Panc1 (cell line): Measurements from ENCODE around the gene CREM. TPM values are rescaled to one million over a fixed set of nuclear protein-coding genes. Genes with fewer than 3 reads are reported as not detected.

Experiments used
- ATAC-seq: fragments of 200-7000 bp; cut with Tn5 transposase; 2 replicates; pipeline ENCODE4 v1.9.1; 2020; ENCODE audit warnings: mild to moderate bottlenecking, moderate library complexity
- BruUV-seq: library from RNA; stranded (reverse); fragments of 400-500 nt; replicated peaks from 2 replicates; lab custom pipeline; 2021; lab: Mats Ljungman, UMichigan
- CTCF ChIA-PET: fragments of 300-600 bp; sonication (Branson Sonifier 250); formaldehyde crosslinking; loops from one replicate; lab custom pipeline; 2022; ENCODE audit warnings: antibody characterized with exemption; lab: Charles Lee
- POLR2A ChIA-PET: fragments of 300-600 bp; sonication (Branson Sonifier 250); formaldehyde crosslinking; loops from one replicate; lab custom pipeline; 2022; ENCODE audit warnings: antibody characterized with exemption; lab: Charles Lee
- DNase-seq: peaks from one replicate; pipeline ENCODE4 v3.0.0-alpha.2; 2010; ENCODE audit warnings: low read depth, low spot score
- H3K27ac ChIP-seq: 2 replicates; pipeline ENCODE4 v1.5.1; 2011; ENCODE audit warnings: mild to moderate bottlenecking, low read length, inconsistent platforms
- H3K27me3 ChIP-seq: fragments of 200-500 bp; sonication (Bioruptor generic); 2 replicates; pipeline ENCODE4 v1.6.0; 2014; ENCODE audit warnings: low read length, inconsistent platforms; ENCODE audit not compliant: control insufficient read depth, insufficient read depth
- H3K36me3 ChIP-seq: fragments of 200-500 bp; sonication (Bioruptor generic); 2 replicates; pipeline ENCODE4 v1.5.1; 2014; ENCODE audit warnings: inconsistent platforms, mild to moderate bottlenecking, low read length, moderate library complexity; ENCODE audit not compliant: control insufficient read depth, insufficient read depth
- H3K4me1 ChIP-seq: 2 replicates; pipeline ENCODE4 v1.5.1; 2011; ENCODE audit warnings: inconsistent platforms, mild to moderate bottlenecking, low read length, moderate library complexity; ENCODE audit not compliant: control insufficient read depth, insufficient read depth
- H3K4me3 ChIP-seq, 2 experiments: 2 replicates each; pipeline ENCODE4 v1.5.1; 2011 to 2012; ENCODE audit warnings: low read depth in 2 of 2, low read length in 2 of 2, mild to moderate bottlenecking in 2 of 2, inconsistent platforms in 1 of 2, moderate library complexity in 1 of 2
- H3K9me3 ChIP-seq: fragments of 200-500 bp; sonication (Bioruptor generic); 2 replicates; pipeline ENCODE4 v1.5.1; 2014; ENCODE audit warnings: low read depth, mild to moderate bottlenecking, inconsistent platforms, low read length, moderate library complexity; ENCODE audit not compliant: control insufficient read depth, insufficient read depth
- POLR2AphosphoS5 ChIP-seq: IDR thresholded peaks from 2 replicates; pipeline ENCODE4 v1.6.1; 2012; ENCODE audit warnings: mild to moderate bottlenecking, low read depth, low read length, moderate library complexity
- REST ChIP-seq, 2 experiments: IDR thresholded peaks; 2 replicates each; pipeline ENCODE4 v1.6.1; 2011 to 2012; ENCODE audit warnings: low read depth in 2 of 2, control low read depth in 1 of 2, low read length in 1 of 2, mild to moderate bottlenecking in 1 of 2, moderate library complexity in 1 of 2; ENCODE audit not compliant: insufficient read depth in 1 of 2
- SIN3A ChIP-seq: IDR thresholded peaks from 2 replicates; pipeline ENCODE4 v1.6.1; 2012; ENCODE audit warnings: low read depth, mild to moderate bottlenecking, low read length, moderate library complexity, borderline replicate concordance; ENCODE audit not compliant: insufficient read depth
- TCF7L2 ChIP-seq: IDR thresholded peaks from 2 replicates; pipeline ENCODE4 v1.6.1; 2011; ENCODE audit warnings: mild to moderate bottlenecking, low read depth, low read length, inconsistent platforms
- in situ Hi-C: cut with HindIII; loops from 2 replicates; pipeline ENCODE4 v1.10.0; 2016; ENCODE audit warnings: low sequenced_read_pairs, low pct_unique_long_range_greater_than_20kb
- intact Hi-C: fragments of 100-400 bp; cut with micrococcal nuclease; formaldehyde crosslinking; loops from one replicate; pipeline ENCODE4 v1.10.0; 2022; ENCODE audit not compliant: unreplicated experiment
- total RNA-seq: library from RNA; stranded (reverse); gene quantifications from one replicate; pipeline ENCODE4 v1.2.1, GENCODE V29; 2021; ENCODE audit not compliant: unreplicated experiment
- TF ChIP-seq, protein P1 (sequence below): fragments of 450-650 bp; IDR thresholded peaks from 2 replicates; pipeline ENCODE4 v1.5.1; 2017; ENCODE audit warnings: mild to moderate bottlenecking

CREM gene
- total RNA-seq, 1 experiment from 2014 or later = 13.7 TPM

- no TSS peak for BruUV-seq
- CTCF ChIA-PET = no interaction called here
- intact Hi-C loops = no loop called here
Observed at GRCh38 chr10:35172146-35172545, 45.5 kb downstream of the CREM start.

DNA sequence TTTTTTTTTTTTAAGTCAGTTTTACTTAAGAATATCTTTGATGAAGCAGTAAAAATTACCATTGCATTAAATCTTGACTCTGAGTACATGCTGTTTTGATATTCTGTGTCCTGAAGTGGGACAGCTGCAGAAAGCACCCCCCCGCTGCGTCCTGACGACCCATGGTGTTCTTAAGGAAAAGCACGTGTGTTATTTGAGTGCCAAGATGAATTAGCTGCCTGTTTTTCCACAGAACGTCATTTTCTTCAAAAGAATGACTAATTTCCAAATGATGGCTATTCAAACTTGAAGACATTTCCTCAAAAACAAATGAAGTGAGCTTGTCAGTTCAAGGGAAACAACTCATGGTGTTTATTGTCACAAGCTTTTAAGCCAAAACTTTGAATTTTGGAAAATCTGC, 45.9 kb downstream of the CREM start:
- in situ Hi-C loops = no loop called here
- ATAC-seq (no peak), DNase-seq (no peak)
- Histone ChIP-seq H3K27ac (no peak overlapping the region), H3K9me3 (no peaks in the 10 kb centered on the region), H3K4me1 (no peaks in the 10 kb centered on the region), H3K36me3 (no peaks in the 10 kb centered on the region), H3K4me3 (no peak overlapping the region), H3K27me3 (no peaks in the 10 kb centered on the region)
- no TSS peak for BruUV-seq
- POLR2A ChIA-PET = no interaction called here
- CTCF ChIA-PET = no interaction called here
- TF ChIP-seq POLR2AphosphoS5 (no peak), TCF7L2 (no peak), SIN3A (no peak), REST (IDR thresholded peaks at IDR 0.05; ENCODE audit: insufficient read depth in 1 of 2, low read depth in 2 of 2, low read length in 1 of 2) (no peak)
- TF ChIP-seq, protein P1, sequence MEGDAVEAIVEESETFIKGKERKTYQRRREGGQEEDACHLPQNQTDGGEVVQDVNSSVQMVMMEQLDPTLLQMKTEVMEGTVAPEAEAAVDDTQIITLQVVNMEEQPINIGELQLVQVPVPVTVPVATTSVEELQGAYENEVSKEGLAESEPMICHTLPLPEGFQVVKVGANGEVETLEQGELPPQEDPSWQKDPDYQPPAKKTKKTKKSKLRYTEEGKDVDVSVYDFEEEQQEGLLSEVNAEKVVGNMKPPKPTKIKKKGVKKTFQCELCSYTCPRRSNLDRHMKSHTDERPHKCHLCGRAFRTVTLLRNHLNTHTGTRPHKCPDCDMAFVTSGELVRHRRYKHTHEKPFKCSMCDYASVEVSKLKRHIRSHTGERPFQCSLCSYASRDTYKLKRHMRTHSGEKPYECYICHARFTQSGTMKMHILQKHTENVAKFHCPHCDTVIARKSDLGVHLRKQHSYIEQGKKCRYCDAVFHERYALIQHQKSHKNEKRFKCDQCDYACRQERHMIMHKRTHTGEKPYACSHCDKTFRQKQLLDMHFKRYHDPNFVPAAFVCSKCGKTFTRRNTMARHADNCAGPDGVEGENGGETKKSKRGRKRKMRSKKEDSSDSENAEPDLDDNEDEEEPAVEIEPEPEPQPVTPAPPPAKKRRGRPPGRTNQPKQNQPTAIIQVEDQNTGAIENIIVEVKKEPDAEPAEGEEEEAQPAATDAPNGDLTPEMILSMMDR = no peak
- intact Hi-C loops = no loop called here

More at GRCh38 chr10:35172146-35172545, 45.5 kb downstream of the CREM start:
- no peak overlapping the region for H3K27ac ChIP-seq
- H3K4me3 ChIP-seq = no peak overlapping the region
- H3K27me3 ChIP-seq = no peaks in the 10 kb centered on the region
- no peaks in the 10 kb centered on the region for H3K4me1 ChIP-seq
- H3K9me3 ChIP-seq = no peaks in the 10 kb centered on the region
- in situ Hi-C loops = no loop called here
- ATAC-seq (no peak), DNase-seq (no peak)
- H3K36me3 ChIP-seq = no peaks in the 10 kb centered on the region
- POLR2A ChIA-PET = no interaction called here
- TF ChIP-seq POLR2AphosphoS5 (no peak), SIN3A (no peak)

GRCh38 chr10:35178331-35178730, 51.7 kb downstream of the CREM start:
- DNase-seq = no peak
- no TSS peak for BruUV-seq
- in situ Hi-C loops = no loop called here
- ChIA-PET POLR2A (no interaction called here), CTCF (no interaction called here)
- H3K36me3 ChIP-seq = no peaks in the 10 kb centered on the region
- intact Hi-C loops = no loop called here
- no peaks in the 10 kb centered on the region for H3K9me3 ChIP-seq
- H3K27me3 ChIP-seq = no peaks in the 10 kb centered on the region
- no peaks in the 10 kb centered on the region for H3K4me1 ChIP-seq
- TF ChIP-seq POLR2AphosphoS5 (no peak), SIN3A (no peak), REST (IDR thresholded peaks at IDR 0.05; ENCODE audit: insufficient read depth in 1 of 2, low read depth in 2 of 2, low read length in 1 of 2) (no peak), TCF7L2 (no peak)
- TF ChIP-seq, protein P1 = no peak
- H3K4me3 ChIP-seq = no peak overlapping the region
- H3K27ac ChIP-seq = no peak overlapping the region
- ATAC-seq = no peak
